ENCODE measurements around the gene SKA2. TPM values are rescaled to one million over a fixed set of nuclear protein-coding genes. Genes with fewer than 3 reads are reported as not detected.

Gene SKA2
- total and polyA plus RNA-seq, 2 donors (not counting 3 experiments of a cell fraction or from before 2014, with no cell fraction given): 12.9 to 79.6 TPM

DNA sequence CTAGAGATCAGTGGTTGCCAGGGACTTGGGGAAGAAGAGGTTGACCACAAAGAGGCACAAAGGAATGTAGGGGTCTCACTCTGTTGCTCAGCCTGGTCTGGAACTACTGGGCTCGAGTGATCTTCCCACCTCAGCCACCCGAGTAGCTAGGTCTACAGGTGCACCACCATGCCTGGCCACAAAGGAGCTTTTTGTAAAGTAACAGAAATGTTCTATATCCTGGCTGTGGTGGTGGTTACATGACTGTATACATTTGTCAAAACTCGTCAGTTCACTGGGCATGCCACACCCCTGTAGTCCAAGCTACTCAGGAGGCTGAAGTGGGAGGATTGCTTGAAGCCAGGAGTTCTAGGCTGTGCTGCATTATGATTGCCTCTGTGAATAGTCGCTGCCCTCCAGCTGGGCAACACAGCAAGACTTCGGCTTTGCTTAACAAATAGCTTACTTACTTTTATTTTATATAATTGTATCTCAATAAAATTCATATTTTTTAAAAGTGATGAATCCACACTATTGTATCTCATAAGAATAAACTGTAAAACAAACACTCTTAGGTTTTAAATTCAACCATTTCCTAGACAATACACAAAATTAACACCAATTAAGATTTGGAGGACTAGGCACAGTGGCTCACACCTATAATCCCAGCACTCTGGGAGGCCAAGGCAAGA, 5.0 kb downstream of the SKA2 start:
- dilution Hi-C loops (cut with MboI; ENCODE audit: extremely low pct_ligation_motif_present, low sequenced_read_pairs): no loop called here
- peaks cover 25% of the 10 kb centered on the region for H3K4me1 ChIP-seq (ENCODE audit: control insufficient read depth, extremely low read depth, insufficient read depth, low read length)
- peaks cover 95% of the 10 kb centered on the region for H3K79me2 ChIP-seq (ENCODE audit: control insufficient read depth, insufficient read depth, low read length)
- BruUV-seq (replicated peaks): no TSS peak
- no peak overlapping the region for H3K27ac ChIP-seq (ENCODE audit: insufficient read depth, low read depth, low read length)
- intact Hi-C loops (cut with micrococcal nuclease): loop anchor here (5.0 to 10.0 kb wide), 2 partner anchors 58 to 465 kb away; partner anchors contain the start of gene CLTC
- no peaks in the 10 kb centered on the region for H3K9me3 ChIP-seq (replicated peaks; ENCODE audit: control insufficient read depth, insufficient read depth, low read length)
- H3K4me2 ChIP-seq (ENCODE audit: insufficient read depth, low read length): peak overlapping the region; percentile 17
- H2AFZ ChIP-seq (ENCODE audit: low read depth, low read length): no peak overlapping the region
- ChIA-PET POLR2A (no interaction called here), CTCF (no interaction called here)
- FAIRE-seq (no peak), DNase-seq (ENCODE audit: low read depth, low spot score) (no peak)
- no peaks in the 10 kb centered on the region for H3K9me1 ChIP-seq (replicated peaks; ENCODE audit: control insufficient read depth, extremely low read depth, insufficient read depth, low read length)
- no peaks in the 10 kb centered on the region for H4K20me1 ChIP-seq (replicated peaks; ENCODE audit: control insufficient read depth, extremely low read depth, insufficient read depth, low read length)
- no peak overlapping the region for H3K4me3 ChIP-seq (replicated peaks in 1 of 3; ENCODE audit: insufficient read depth in 1 of 3, low read depth in 1 of 3, low read length in 3 of 3)
- no peaks in the 10 kb centered on the region for H3K27me3 ChIP-seq (ENCODE audit: control insufficient read depth in 2 of 2, insufficient read depth in 2 of 2, low read length in 2 of 2)
- TF ChIP-seq JUN (IDR thresholded peaks at IDR 0.05; ENCODE audit: borderline replicate concordance, insufficient read depth, insufficient read length, low read depth): no peak
- no peaks in the 10 kb centered on the region for H3K36me3 ChIP-seq (ENCODE audit: control insufficient read depth in 2 of 2, extremely low read depth in 1 of 2, insufficient read depth in 2 of 2, low read length in 2 of 2)
- H3K9ac ChIP-seq (replicated peaks; ENCODE audit: extremely low read depth, insufficient read depth, low read length): no peak overlapping the region

DNA sequence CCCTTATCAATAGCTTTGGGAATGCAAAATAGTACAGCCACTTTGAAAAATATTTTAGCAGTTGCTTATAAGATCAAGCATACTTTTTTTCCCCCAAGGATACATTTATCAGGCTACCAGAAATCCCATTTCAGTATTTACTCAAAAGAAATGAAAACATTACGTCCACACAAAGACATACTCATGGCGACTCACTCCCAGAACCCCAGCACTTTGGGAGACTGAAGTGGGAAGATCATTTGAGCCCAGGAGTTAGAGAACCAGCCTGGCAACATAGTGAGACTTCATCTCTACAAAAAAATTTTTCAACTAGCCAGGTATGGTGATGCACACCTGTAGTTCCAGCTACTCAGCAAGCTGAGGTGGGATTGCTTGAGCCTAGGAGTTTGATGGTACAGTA, 5.9 kb downstream of the SKA2 start:
- Histone ChIP-seq H3K4me1 (ENCODE audit: control insufficient read depth, extremely low read depth, insufficient read depth, low read length) (peaks cover 25% of the 10 kb centered on the region), H3K36me3 (ENCODE audit: control insufficient read depth in 2 of 2, extremely low read depth in 1 of 2, insufficient read depth in 2 of 2, low read length in 2 of 2) (no peaks in the 10 kb centered on the region), H3K9ac (replicated peaks; ENCODE audit: extremely low read depth, insufficient read depth, low read length) (no peak overlapping the region), H3K79me2 (ENCODE audit: control insufficient read depth, insufficient read depth, low read length) (peaks cover 99% of the 10 kb centered on the region), H3K9me1 (replicated peaks; ENCODE audit: control insufficient read depth, extremely low read depth, insufficient read depth, low read length) (no peaks in the 10 kb centered on the region), H3K9me3 (replicated peaks; ENCODE audit: control insufficient read depth, insufficient read depth, low read length) (no peaks in the 10 kb centered on the region), H4K20me1 (replicated peaks; ENCODE audit: control insufficient read depth, extremely low read depth, insufficient read depth, low read length) (no peaks in the 10 kb centered on the region), H2AFZ (ENCODE audit: low read depth, low read length) (no peak overlapping the region), H3K4me2 (ENCODE audit: insufficient read depth, low read length) (peak overlapping the region; percentile 38), H3K4me3 (replicated peaks in 1 of 3; ENCODE audit: insufficient read depth in 1 of 3, low read depth in 1 of 3, low read length in 3 of 3) (no peak overlapping the region), H3K27me3 (ENCODE audit: control insufficient read depth in 2 of 2, insufficient read depth in 2 of 2, low read length in 2 of 2) (no peaks in the 10 kb centered on the region), H3K27ac (ENCODE audit: insufficient read depth, low read depth, low read length) (peak overlapping the region; percentile 40)
- DNase-seq (ENCODE audit: low read depth, low spot score) (peak; percentile 23), FAIRE-seq (no peak)
- TF ChIP-seq POLR2AphosphoS5 (IDR thresholded peaks at IDR 0.05; ENCODE audit: insufficient read depth, low read depth, low read length) (no peak), FOS (IDR thresholded peaks at IDR 0.05; ENCODE audit: borderline replicate concordance, insufficient read depth, low read length) (peak; percentile 45)
- intact Hi-C loops (cut with micrococcal nuclease): no loop called here
- BruUV-seq (replicated peaks): no TSS peak
- dilution Hi-C loops (cut with MboI; ENCODE audit: extremely low pct_ligation_motif_present, low sequenced_read_pairs): no loop called here
- CTCF ChIA-PET: interaction anchor here (1.1 kb wide), 1 partner anchor 23 kb away, joined by 3 read pairs; no protein-coding TSS in a partner anchor
- POLR2A ChIA-PET: interaction anchor here (0.7 kb wide), 1 partner anchor 93 kb away, joined by 3 read pairs; no protein-coding TSS in a partner anchor
